ENCODE results near the gene C5orf63. TPM values are rescaled to one million over a fixed set of nuclear protein-coding genes. Genes with fewer than 3 reads are reported as not detected.
"Not testable (repeated sequence)": the region's sequence is repeated elsewhere in the genome, so short reads cannot be mapped to it uniquely, and the experiment has no call there.

C5orf63 gene
- total RNA-seq, 1 donor from 2014 or later, result 10.1 TPM

DNA sequence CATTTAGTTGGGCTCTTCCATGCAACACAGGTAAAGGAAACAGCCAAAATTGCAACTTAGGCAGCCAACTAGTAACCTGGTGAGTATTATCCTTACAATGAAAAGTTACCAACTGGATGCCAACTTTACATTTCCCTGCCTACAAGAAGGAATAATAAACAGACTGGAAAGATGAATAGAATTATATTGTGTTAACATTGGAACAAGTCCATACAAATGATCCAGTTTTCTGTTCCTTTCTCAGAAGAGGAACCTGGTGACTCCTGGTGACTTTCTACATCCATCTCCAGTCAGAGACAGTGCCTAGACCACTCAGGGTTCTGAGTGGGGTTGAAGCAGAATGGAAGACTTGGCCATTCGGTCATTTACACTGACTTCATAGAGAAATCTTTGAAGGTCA is 63.5 kb downstream of the C5orf63 start:
- TF ChIP-seq CTCF (IDR thresholded peaks at IDR 0.05), result no peak
- Histone ChIP-seq H3K4me1 (no peaks in the 10 kb centered on the region), H3K27ac (no peak overlapping the region), H3K4me3 (no peak overlapping the region), H3K27me3 (no peaks in the 10 kb centered on the region), H3K36me3 (no peaks in the 10 kb centered on the region), H3K9me3 (no peaks in the 10 kb centered on the region)
- ATAC-seq (no peak), DNase-seq (no peak)
- intact Hi-C loops (cut with DNase I), result no loop called here

DNA sequence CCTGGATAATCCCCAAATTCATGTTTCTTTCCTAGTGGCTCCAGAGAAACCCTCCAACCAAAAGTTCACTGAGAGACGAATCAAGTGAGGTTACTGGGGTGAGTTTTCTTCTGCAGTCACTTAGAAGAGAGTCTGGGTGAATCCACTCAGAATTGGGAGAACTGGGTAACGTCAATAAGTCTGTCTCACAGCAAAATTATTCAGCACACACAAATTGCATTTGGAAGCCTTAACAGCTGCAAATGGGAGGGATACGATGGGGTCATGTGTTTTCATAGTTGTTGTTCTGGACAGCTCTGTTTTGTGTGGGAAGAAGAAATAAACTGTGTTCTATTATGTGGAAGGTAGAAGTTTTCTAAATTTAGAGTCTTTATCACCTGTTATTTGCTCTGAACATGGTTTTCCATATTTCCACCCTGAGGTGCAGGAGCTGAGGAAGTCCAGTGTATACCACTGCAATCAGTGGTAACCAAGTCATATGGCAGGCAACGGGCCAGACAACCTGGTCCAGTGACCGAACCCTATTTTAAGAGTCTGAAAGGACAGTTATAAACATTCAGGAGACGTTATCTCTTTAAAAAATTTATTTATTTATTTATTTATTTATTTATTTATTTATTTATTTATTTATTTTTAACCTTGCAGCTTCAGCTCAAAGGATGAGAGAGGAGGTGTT is 64.9 kb downstream of the C5orf63 start:
- ATAC-seq, result no peak
- no peak overlapping the region for H3K4me3 ChIP-seq
- intact Hi-C loops (cut with DNase I), result no loop called here

GRCh38 chr5:127007522-127007921 is 65.8 kb downstream of the C5orf63 start:
- no peaks in the 10 kb centered on the region for H3K27me3 ChIP-seq

More for the DNA sequence above, 64.9 kb downstream of the C5orf63 start:
- H3K27me3 ChIP-seq, result no peaks in the 10 kb centered on the region
- no peak for TF ChIP-seq CTCF (IDR thresholded peaks at IDR 0.05)
- no peak for DNase-seq
- H3K9me3 ChIP-seq, result no peaks in the 10 kb centered on the region
- no peak overlapping the region for H3K27ac ChIP-seq
- no peaks in the 10 kb centered on the region for H3K36me3 ChIP-seq
- peaks cover 5% of the 10 kb centered on the region for H3K4me1 ChIP-seq

GRCh38 chr5:127006744-127007143 is 66.6 kb downstream of the C5orf63 start:
- Histone ChIP-seq H3K9me3 (no peaks in the 10 kb centered on the region), H3K36me3 (no peaks in the 10 kb centered on the region), H3K4me3 (no peak overlapping the region), H3K4me1 (peaks cover 5% of the 10 kb centered on the region), H3K27me3 (no peaks in the 10 kb centered on the region), H3K27ac (no peak overlapping the region)
- no peak for ATAC-seq
- TF ChIP-seq CTCF (IDR thresholded peaks at IDR 0.05), result no peak
- intact Hi-C loops (cut with DNase I), result no loop called here
- no peak for DNase-seq

More at GRCh38 chr5:127007522-127007921, 65.8 kb downstream of the C5orf63 start:
- Histone ChIP-seq H3K27ac (no peak overlapping the region), H3K9me3 (no peaks in the 10 kb centered on the region), H3K4me1 (peaks cover 5% of the 10 kb centered on the region), H3K4me3 (no peak overlapping the region), H3K36me3 (no peaks in the 10 kb centered on the region)
- no peak for DNase-seq
- ATAC-seq, result no peak
- no peak for TF ChIP-seq CTCF (IDR thresholded peaks at IDR 0.05)
- intact Hi-C loops (cut with DNase I), result no loop called here

GRCh38 chr5:127005282-127005681 is 68.0 kb downstream of the C5orf63 start:
- H3K9me3 ChIP-seq; H3K27ac ChIP-seq; DNase-seq; ATAC-seq; H3K36me3 ChIP-seq; H3K4me1 ChIP-seq; H3K27me3 ChIP-seq; intact Hi-C loops (cut with DNase I); H3K4me3 ChIP-seq: not testable (repeated sequence)

- ATAC-seq, result no peak
- TF ChIP-seq CTCF (IDR thresholded peaks at IDR 0.05), result no peak
- no peak overlapping the region for H3K27ac ChIP-seq
- no peaks in the 10 kb centered on the region for H3K36me3 ChIP-seq
- no peak for DNase-seq
- no peak overlapping the region for H3K4me3 ChIP-seq
- H3K4me1 ChIP-seq, result peaks cover 5% of the 10 kb centered on the region
- intact Hi-C loops (cut with DNase I), result no loop called here
- H3K27me3 ChIP-seq, result no peaks in the 10 kb centered on the region
- no peaks in the 10 kb centered on the region for H3K9me3 ChIP-seq
Measured at GRCh38 chr5:127004721-127005120, 68.6 kb downstream of the C5orf63 start.
